OCI-LY7 (cell line): ENCODE results near the gene PARD6A. TPM values are rescaled to one million over a fixed set of nuclear protein-coding genes. Genes with fewer than 3 reads are reported as not detected.

Experiments
- BruUV-seq: library from RNA; stranded (reverse); fragments of 400-500 nt; replicated peaks from 2 replicates; lab custom pipeline; 2021; lab: Mats Ljungman, UMichigan
- CTCF ChIA-PET: fragments of 300-600 bp; sonication (Branson Sonifier 250); formaldehyde crosslinking; loops from one replicate; lab custom pipeline; 2022; ENCODE audit warnings: antibody characterized with exemption; ENCODE audit not compliant: unreplicated experiment; lab: Charles Lee
- POLR2A ChIA-PET: fragments of 300-600 bp; sonication (Branson Sonifier 250); formaldehyde crosslinking; loops from one replicate; lab custom pipeline; 2022; ENCODE audit warnings: antibody characterized with exemption; lab: Charles Lee
- DNase-seq: peaks from one replicate; pipeline ENCODE4 v3.0.0-alpha.2; 2015; ENCODE audit warnings: low spot score
- H2AFZ ChIP-seq: fragments of 200-600 bp; sonication (generic), shearing (Covaris generic); 2 replicates; pipeline ENCODE4 v1.6.1; 2014; ENCODE audit warnings: mild to moderate bottlenecking, antibody characterized with exemption, low read length, moderate library complexity
- H3K27ac ChIP-seq: fragments of 200-600 bp; sonication (generic); 2 replicates; pipeline ENCODE4 v1.5.1; 2014; ENCODE audit warnings: mixed run types, low read depth, mild to moderate bottlenecking, moderate library complexity, low read length, inconsistent platforms; ENCODE audit not compliant: poor library complexity, severe bottlenecking
- H3K36me3 ChIP-seq: fragments of 200-600 bp; sonication (generic); 2 replicates; pipeline ENCODE4 v1.6.1; 2014; ENCODE audit warnings: mild to moderate bottlenecking, antibody characterized with exemption, low read length, moderate library complexity, mixed read lengths; ENCODE audit not compliant: insufficient read depth
- H3K4me1 ChIP-seq: fragments of 200-600 bp; sonication (generic); 2 replicates; pipeline ENCODE4 v1.5.1; 2014; ENCODE audit warnings: mild to moderate bottlenecking, low read length; ENCODE audit not compliant: insufficient read depth, poor library complexity, severe bottlenecking
- H3K4me2 ChIP-seq: fragments of 200-600 bp; sonication (generic); 2 replicates; pipeline ENCODE4 v1.6.1; 2014; ENCODE audit warnings: mild to moderate bottlenecking, low read length
- H3K4me3 ChIP-seq: fragments of 200-600 bp; sonication (generic); 2 replicates; pipeline ENCODE4 v1.5.1; 2014; ENCODE audit warnings: mild to moderate bottlenecking, low read depth, low read length; ENCODE audit not compliant: poor library complexity, severe bottlenecking
- H3K79me2 ChIP-seq: fragments of 200-600 bp; sonication (generic); 2 replicates; pipeline ENCODE4 v1.6.1; 2016; ENCODE audit warnings: low read depth, mild to moderate bottlenecking, low read length, moderate library complexity, mixed read lengths; ENCODE audit not compliant: insufficient read depth
- H3K9me2 ChIP-seq: fragments of 200-600 bp; sonication (generic); 2 replicates; pipeline ENCODE4 v1.6.1; 2016; ENCODE audit warnings: mild to moderate bottlenecking, low read length, mixed read lengths; ENCODE audit not compliant: insufficient read depth
- H3K9me3 ChIP-seq: fragments of 200-600 bp; sonication (generic); 2 replicates; pipeline ENCODE4 v1.6.1; 2014; ENCODE audit warnings: mild to moderate bottlenecking, mixed run types, low read length, mixed read lengths
- H4K20me1 ChIP-seq: fragments of 200-600 bp; sonication (generic); 2 replicates; pipeline ENCODE4 v1.6.1; 2014; ENCODE audit warnings: mild to moderate bottlenecking, antibody characterized with exemption, low read length, moderate library complexity, mixed read lengths; ENCODE audit not compliant: insufficient read depth
- EZH2phosphoT487 ChIP-seq: fragments of 200-600 bp; sonication (generic); IDR thresholded peaks from 2 replicates; pipeline ENCODE4 v1.6.1; 2018; ENCODE audit warnings: low read depth, borderline replicate concordance, mild to moderate bottlenecking, mixed run types, antibody characterized with exemption, low read length, moderate library complexity, mixed read lengths
- intact Hi-C: fragments of 100-400 bp; cut with micrococcal nuclease; formaldehyde crosslinking; loops from one replicate; pipeline ENCODE4 v1.10.0; 2022; ENCODE audit not compliant: unreplicated experiment
- total RNA-seq, 2 experiments: library from RNA; depleted of rRNA in 1 of 2; stranded (reverse); fragments of >200 nt in 1 of 2; shearing (Covaris generic) in 1 of 2; gene quantifications; 2 replicates each; pipeline ENCODE4 v1.2.3, GENCODE V29; 2014 to 2022
- TF ChIP-seq, protein P1 (sequence below): fragments of 200-600 bp; sonication (generic); conservative IDR thresholded peaks from 2 replicates; pipeline ENCODE4 v1.5.1; 2014; ENCODE audit warnings: mild to moderate bottlenecking, antibody characterized with exemption, low read length, moderate library complexity, mixed read lengths

The PARD6A gene
- total RNA-seq, 2 experiments from 2014 or later, result 14.0 to 23.3 TPM

DNA sequence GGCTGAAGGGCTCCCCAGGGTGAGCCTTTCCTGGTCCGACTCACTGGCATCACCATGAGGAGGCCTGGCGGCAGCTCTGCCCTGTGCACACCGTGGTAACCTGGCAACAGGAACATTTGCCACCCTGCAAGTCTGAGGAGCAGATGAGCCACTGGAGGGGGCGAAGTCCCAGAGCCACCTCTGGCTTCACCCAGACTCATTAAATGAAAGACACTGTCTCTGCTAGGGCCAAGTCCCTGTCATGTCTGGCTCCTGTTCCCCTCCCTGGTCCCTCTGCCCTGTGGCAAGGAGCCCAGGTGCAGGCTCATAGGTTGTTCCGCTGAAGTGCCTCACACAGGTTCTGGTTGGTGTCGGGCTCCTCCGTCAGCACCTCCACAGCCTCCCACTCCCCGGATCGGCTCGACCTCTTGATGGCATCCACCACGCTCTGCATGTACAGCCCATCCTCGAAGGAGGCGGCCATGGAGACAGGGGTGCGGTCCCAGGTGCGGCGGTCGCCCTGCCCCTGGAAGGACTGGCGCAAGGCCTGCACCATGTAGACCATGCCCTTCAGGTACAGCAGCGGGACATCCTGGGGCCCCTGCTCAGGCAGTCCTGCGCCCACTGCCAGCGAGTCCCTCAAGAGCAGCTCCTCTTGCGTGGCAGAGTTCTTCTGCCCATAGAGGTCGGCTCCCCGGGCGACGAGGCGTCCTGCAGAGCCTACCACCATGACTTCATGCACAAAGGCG, 14.3 kb downstream of the PARD6A start:
- CTCF ChIA-PET, result no interaction called here
- TF ChIP-seq, protein P1, sequence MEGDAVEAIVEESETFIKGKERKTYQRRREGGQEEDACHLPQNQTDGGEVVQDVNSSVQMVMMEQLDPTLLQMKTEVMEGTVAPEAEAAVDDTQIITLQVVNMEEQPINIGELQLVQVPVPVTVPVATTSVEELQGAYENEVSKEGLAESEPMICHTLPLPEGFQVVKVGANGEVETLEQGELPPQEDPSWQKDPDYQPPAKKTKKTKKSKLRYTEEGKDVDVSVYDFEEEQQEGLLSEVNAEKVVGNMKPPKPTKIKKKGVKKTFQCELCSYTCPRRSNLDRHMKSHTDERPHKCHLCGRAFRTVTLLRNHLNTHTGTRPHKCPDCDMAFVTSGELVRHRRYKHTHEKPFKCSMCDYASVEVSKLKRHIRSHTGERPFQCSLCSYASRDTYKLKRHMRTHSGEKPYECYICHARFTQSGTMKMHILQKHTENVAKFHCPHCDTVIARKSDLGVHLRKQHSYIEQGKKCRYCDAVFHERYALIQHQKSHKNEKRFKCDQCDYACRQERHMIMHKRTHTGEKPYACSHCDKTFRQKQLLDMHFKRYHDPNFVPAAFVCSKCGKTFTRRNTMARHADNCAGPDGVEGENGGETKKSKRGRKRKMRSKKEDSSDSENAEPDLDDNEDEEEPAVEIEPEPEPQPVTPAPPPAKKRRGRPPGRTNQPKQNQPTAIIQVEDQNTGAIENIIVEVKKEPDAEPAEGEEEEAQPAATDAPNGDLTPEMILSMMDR, result no peak
- no peak for TF ChIP-seq EZH2phosphoT487
- Histone ChIP-seq H3K9me2 (no peaks in the 10 kb centered on the region), H3K36me3 (no peaks in the 10 kb centered on the region), H3K79me2 (no peaks in the 10 kb centered on the region), H3K9me3 (no peaks in the 10 kb centered on the region), H3K27ac (no peak overlapping the region), H3K4me3 (no peak overlapping the region), H3K4me2 (no peak overlapping the region), H2AFZ (no peak overlapping the region), H4K20me1 (no peaks in the 10 kb centered on the region), H3K4me1 (no peaks in the 10 kb centered on the region)
- POLR2A ChIA-PET, result no interaction called here
- no peak for DNase-seq
- intact Hi-C loops, result loop anchor here (10.0 kb wide), 1 partner anchor 370 kb away; no protein-coding TSS in a partner anchor
- BruUV-seq, result no TSS peak

DNA sequence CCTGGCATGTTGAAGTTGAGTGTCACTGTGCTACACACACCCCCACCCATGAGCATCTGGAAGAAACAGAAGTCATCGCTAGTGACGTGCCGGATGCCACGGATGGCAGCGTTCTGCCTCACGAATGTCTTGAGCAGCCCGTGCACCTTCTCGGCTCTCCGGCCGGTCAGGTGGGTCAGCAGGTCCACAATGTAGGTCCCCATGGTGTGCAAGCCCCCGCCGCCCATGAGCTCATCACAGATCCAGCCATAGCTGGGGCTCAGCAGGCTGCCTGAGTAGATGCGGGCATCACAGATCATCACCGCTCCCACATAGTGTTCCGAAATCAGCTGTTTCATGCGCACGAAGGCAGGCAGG, 14.8 kb downstream of the PARD6A start:
- no peaks in the 10 kb centered on the region for H3K79me2 ChIP-seq
- no peaks in the 10 kb centered on the region for H3K9me3 ChIP-seq
- DNase-seq, result no peak
- no peaks in the 10 kb centered on the region for H3K4me1 ChIP-seq
- no peak overlapping the region for H3K27ac ChIP-seq
- BruUV-seq, result no TSS peak
- no peaks in the 10 kb centered on the region for H3K9me2 ChIP-seq
- intact Hi-C loops, result loop anchor here (10.0 kb wide), 1 partner anchor 369 kb away; no protein-coding TSS in a partner anchor
- no peak overlapping the region for H2AFZ ChIP-seq
- no peaks in the 10 kb centered on the region for H3K36me3 ChIP-seq
- H3K4me2 ChIP-seq, result no peak overlapping the region
- H4K20me1 ChIP-seq, result no peaks in the 10 kb centered on the region
- CTCF ChIA-PET, result no interaction called here
- TF ChIP-seq EZH2phosphoT487, result no peak
- TF ChIP-seq, protein P1, result no peak
- no peak overlapping the region for H3K4me3 ChIP-seq
- POLR2A ChIA-PET, result no interaction called here

DNA sequence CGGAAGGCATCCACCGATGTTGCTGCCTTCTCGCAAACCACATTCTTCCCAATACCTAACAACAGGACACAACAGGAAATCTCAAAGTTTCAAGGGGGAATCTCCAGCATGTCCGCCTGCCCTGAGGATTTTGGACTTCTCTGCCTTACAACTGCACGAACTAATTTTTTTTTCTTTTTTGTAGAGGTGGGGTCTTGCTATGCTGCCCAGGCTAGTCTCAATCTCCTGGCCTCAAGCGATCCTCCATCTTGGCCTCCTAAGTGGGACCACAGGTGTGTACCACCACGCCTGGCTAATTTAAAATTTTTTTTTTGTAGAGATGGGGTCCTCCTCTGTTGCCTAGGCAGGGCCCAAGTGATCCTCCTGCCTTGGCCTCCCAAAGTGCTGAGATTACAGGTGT, 15.2 kb downstream of the PARD6A start:
- Histone ChIP-seq H3K4me2 (no peak overlapping the region), H2AFZ (no peak overlapping the region), H3K79me2 (no peaks in the 10 kb centered on the region), H3K9me2 (no peaks in the 10 kb centered on the region), H3K9me3 (no peaks in the 10 kb centered on the region), H3K27ac (no peak overlapping the region), H3K4me1 (no peaks in the 10 kb centered on the region), H3K4me3 (no peak overlapping the region), H4K20me1 (no peaks in the 10 kb centered on the region), H3K36me3 (no peaks in the 10 kb centered on the region)
- TF ChIP-seq EZH2phosphoT487, result no peak
- TF ChIP-seq, protein P1, result no peak
- no TSS peak for BruUV-seq
- no peak for DNase-seq
- intact Hi-C loops, result loop anchor here (10.0 kb wide), 1 partner anchor 369 kb away; no protein-coding TSS in a partner anchor
- CTCF ChIA-PET, result no interaction called here
- POLR2A ChIA-PET, result interaction anchor here (1.2 kb wide), 1 partner anchor 17 kb away, joined by 3 read pairs; no protein-coding TSS in a partner anchor
